DND-41 (cell line): ENCODE measurements around the gene P2RY4.

Source experiments
- ATAC-seq: fragments of 200-7000 bp; cut with Tn5 transposase; 3 replicates; pipeline ENCODE4 v1.9.1; 2021; ENCODE audit warnings: low read depth; ENCODE audit not compliant: insufficient read depth
- DNase-seq: peaks from one replicate; pipeline ENCODE4 v3.0.0-alpha.2; 2020
- H2AFZ ChIP-seq: 2 replicates; pipeline ENCODE4 v1.6.0; 2012; ENCODE audit warnings: low read depth, low read length
- H3K27ac ChIP-seq: 2 replicates; pipeline ENCODE4 v1.5.1; 2012; ENCODE audit warnings: low read length, inconsistent platforms
- H3K27me3 ChIP-seq: fragments of 200-600 bp; sonication (generic); 2 replicates; pipeline ENCODE4 v1.6.0; 2012; ENCODE audit warnings: low read length, mild to moderate bottlenecking, inconsistent platforms; ENCODE audit not compliant: insufficient read depth, poor library complexity
- H3K36me3 ChIP-seq: 2 replicates; pipeline ENCODE4 v1.5.1; 2012; ENCODE audit warnings: low read length, inconsistent platforms; ENCODE audit not compliant: insufficient read depth
- H3K4me1 ChIP-seq: 2 replicates; pipeline ENCODE4 v1.5.1; 2012; ENCODE audit warnings: mild to moderate bottlenecking, low read length; ENCODE audit not compliant: insufficient read depth
- H3K4me2 ChIP-seq: 2 replicates; pipeline ENCODE4 v1.6.0; 2012; ENCODE audit warnings: mild to moderate bottlenecking, moderate library complexity, low read length, inconsistent platforms; ENCODE audit not compliant: insufficient read depth
- H3K4me3 ChIP-seq, 2 experiments: fragments of 200-600 bp in 1 of 2; shearing (Covaris generic) in 1 of 2; 2 replicates each; pipeline ENCODE4 v1.5.1; 2012 to 2016; ENCODE audit warnings: inconsistent platforms in 2 of 2, low read length in 2 of 2, mild to moderate bottlenecking in 2 of 2, low read depth in 1 of 2, moderate library complexity in 1 of 2
- H3K79me2 ChIP-seq: 2 replicates; pipeline ENCODE4 v1.6.0; 2012; ENCODE audit warnings: low read length, inconsistent platforms; ENCODE audit not compliant: insufficient read depth
- H3K9ac ChIP-seq: 2 replicates; pipeline ENCODE4 v1.6.0; 2012; ENCODE audit warnings: low read depth, mild to moderate bottlenecking, inconsistent platforms, low read length, moderate library complexity
- H3K9me3 ChIP-seq: 2 replicates; pipeline ENCODE4 v1.5.1; 2012; ENCODE audit warnings: low read length, moderate library complexity, mild to moderate bottlenecking, inconsistent platforms; ENCODE audit not compliant: insufficient read depth, severe bottlenecking
- H4K20me1 ChIP-seq: 2 replicates; pipeline ENCODE4 v1.6.0; 2012; ENCODE audit warnings: low read length; ENCODE audit not compliant: insufficient read depth
- EZH2 ChIP-seq: IDR thresholded peaks from 3 replicates; pipeline ENCODE4 v1.6.1; 2012; ENCODE audit warnings: borderline replicate concordance, low read depth, mild to moderate bottlenecking, moderate library complexity, low read length, inconsistent platforms; ENCODE audit not compliant: severe bottlenecking
- TF ChIP-seq, protein P1 (sequence below): IDR thresholded peaks from 2 replicates; pipeline ENCODE4 v1.5.1; 2012; ENCODE audit warnings: borderline replicate concordance, low read length, moderate library complexity, mild to moderate bottlenecking; ENCODE audit not compliant: poor library complexity, severe bottlenecking; ENCODE audit errors: extremely low read depth

Gene P2RY4

DNA sequence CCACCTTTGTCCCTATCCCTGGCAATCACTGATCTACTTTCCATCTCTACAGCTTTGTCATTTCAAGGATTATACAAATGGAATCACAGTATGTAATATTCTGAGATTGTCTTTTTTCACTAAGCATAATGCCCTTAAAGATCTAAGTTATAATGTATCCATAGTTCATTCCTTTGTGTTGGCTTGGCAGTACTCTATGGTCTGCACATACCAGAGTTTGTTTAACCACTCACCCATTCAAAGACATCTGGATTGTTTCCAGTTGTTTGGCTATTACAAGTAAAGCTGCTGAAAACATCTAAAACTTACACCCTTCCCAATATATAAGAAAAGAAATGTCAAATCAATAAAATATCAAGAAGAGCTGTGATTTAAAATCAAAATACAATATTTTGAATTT lies 51.5 kb downstream of the P2RY4 start:
- no peak for TF ChIP-seq EZH2
- TF ChIP-seq, protein P1, sequence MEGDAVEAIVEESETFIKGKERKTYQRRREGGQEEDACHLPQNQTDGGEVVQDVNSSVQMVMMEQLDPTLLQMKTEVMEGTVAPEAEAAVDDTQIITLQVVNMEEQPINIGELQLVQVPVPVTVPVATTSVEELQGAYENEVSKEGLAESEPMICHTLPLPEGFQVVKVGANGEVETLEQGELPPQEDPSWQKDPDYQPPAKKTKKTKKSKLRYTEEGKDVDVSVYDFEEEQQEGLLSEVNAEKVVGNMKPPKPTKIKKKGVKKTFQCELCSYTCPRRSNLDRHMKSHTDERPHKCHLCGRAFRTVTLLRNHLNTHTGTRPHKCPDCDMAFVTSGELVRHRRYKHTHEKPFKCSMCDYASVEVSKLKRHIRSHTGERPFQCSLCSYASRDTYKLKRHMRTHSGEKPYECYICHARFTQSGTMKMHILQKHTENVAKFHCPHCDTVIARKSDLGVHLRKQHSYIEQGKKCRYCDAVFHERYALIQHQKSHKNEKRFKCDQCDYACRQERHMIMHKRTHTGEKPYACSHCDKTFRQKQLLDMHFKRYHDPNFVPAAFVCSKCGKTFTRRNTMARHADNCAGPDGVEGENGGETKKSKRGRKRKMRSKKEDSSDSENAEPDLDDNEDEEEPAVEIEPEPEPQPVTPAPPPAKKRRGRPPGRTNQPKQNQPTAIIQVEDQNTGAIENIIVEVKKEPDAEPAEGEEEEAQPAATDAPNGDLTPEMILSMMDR, result no peak
- no peaks in the 10 kb centered on the region for H3K36me3 ChIP-seq
- H3K4me2 ChIP-seq, result no peak overlapping the region
- no peak overlapping the region for H3K4me3 ChIP-seq
- H3K27me3 ChIP-seq, result no peaks in the 10 kb centered on the region
- no peaks in the 10 kb centered on the region for H3K4me1 ChIP-seq
- no peak overlapping the region for H3K9ac ChIP-seq
- no peaks in the 10 kb centered on the region for H4K20me1 ChIP-seq
- no peak overlapping the region for H3K27ac ChIP-seq
- DNase-seq (no peak), ATAC-seq (no peak)
- H3K79me2 ChIP-seq, result no peaks in the 10 kb centered on the region
- no peak overlapping the region for H2AFZ ChIP-seq
- no peaks in the 10 kb centered on the region for H3K9me3 ChIP-seq
